Stimulated activated effector memory CD8-positive, alpha-beta T cell treated with anti-CD3 and anti-CD28 coated beads, Interleukin-12 subunit alpha, Interleukin-12 subunit beta, amount 100 ng/mL, for 72 hours (primary cell): Measurements from ENCODE around the gene SLC6A17.
A peak's percentile ranks its signal among the peaks of the same experiment; 100 is the strongest.

Experiments used
- ATAC-seq: fragments of 150-1000 bp; cut with Tn5 transposase; 2 replicates; pipeline ENCODE4 v1.10.0; 2021
- DNase-seq, 2 donors: peaks; one replicate each; pipeline ENCODE4 v3.0.0; 2021 to 2022; ENCODE audit warnings: low spot score in 2 of 2
- H3K27ac Mint-ChIP-seq: one replicate; pipeline ENCODE4 v1.8.0; 2022; ENCODE audit warnings: mild to moderate bottlenecking, mixed read lengths
- H3K36me3 Mint-ChIP-seq: one replicate; pipeline ENCODE4 v1.8.0; 2022; ENCODE audit warnings: mild to moderate bottlenecking, mixed read lengths
- H3K4me1 Mint-ChIP-seq: one replicate; pipeline ENCODE4 v1.8.0; 2022; ENCODE audit warnings: mixed read lengths
- H3K4me3 Mint-ChIP-seq: one replicate; pipeline ENCODE4 v1.8.0; 2022; ENCODE audit warnings: mild to moderate bottlenecking, mixed read lengths
- H3K9me3 Mint-ChIP-seq: one replicate; pipeline ENCODE4 v1.8.0; 2022; ENCODE audit warnings: mixed read lengths

The SLC6A17 gene

DNA sequence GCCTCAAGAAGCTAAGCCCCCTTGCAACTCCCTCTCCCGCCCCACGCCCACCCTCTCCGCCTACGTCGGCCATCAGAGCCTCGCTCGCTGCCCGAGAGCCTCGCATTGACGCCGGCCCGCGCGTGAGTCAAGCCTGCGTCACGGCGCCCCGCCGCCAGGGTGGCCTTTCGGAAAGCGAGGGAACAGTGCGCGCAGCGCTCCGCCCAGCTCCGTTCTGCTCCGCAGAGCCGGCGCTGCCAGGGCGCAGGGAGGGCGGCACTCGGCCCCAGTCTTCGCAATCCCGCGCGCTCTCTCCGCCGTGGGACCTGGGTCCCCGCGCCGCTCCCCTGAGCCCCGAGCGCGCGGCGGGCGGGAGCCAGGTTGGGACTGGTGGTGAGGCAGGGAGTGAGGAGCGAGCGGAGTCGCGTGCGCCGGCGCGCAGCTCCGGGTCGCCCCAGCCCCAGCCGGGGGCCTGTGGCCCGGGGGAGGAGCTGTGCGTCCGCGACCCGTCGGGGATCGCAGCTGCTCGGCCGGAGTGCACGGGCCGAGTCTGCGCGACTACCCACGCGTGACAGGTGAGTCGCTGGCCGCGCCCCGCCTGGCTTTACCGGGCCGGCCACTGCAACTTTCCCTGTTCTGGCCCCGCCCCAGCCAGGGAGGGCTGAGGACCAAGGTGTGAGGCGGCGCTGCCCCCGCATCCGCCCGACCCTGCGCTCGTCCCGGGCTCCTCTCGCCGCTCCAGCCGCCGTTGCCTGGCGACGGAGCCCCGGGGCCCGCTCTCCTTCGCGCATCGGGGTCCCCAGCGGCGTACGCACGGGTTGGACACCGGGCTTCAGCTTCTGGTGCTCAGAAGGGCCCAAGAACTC is at the start of gene SLC6A17:
TSS of gene SLC6A17 (plus strand) at position 165 of the 845 bp plus-strand sequence. CDS start 16,436 bp downstream, outside the sequence.
- H3K27ac Mint-ChIP-seq: no peak within 1 kb of the TSS
- ATAC-seq: peak; percentile 78
- peak in 1 of 2 donors; percentile 13 for DNase-seq

DNA sequence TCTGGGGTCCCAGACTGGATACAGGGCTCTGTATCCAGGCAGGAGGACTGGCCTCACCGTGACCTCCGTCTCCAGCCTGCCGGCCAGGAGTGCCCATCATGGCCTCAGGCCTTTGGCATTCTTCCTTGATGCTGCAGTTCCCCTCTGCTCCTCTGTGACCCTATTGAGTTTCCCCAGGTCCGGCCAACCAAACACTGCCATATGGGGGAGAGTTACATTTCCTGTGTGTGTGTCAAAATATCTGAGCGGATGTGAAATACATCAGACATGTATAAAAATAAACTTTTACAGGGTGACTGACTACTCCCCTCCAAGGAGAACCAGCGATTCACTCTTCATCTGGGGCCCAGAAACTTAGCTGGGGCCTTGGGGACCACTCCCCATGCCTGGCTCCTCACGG is 48.2 kb upstream of the SLC6A17 start:
- H3K27ac Mint-ChIP-seq: no peak overlapping the region
- ATAC-seq (no peak), DNase-seq (no peak)
- no peaks in the 10 kb centered on the region for H3K4me1 Mint-ChIP-seq
- H3K9me3 Mint-ChIP-seq: no peaks in the 10 kb centered on the region
- no peak overlapping the region for H3K4me3 Mint-ChIP-seq
- no peaks in the 10 kb centered on the region for H3K36me3 Mint-ChIP-seq

More for the DNA sequence above, at the start of gene SLC6A17:
- Mint-ChIP-seq H3K9me3 (no peaks in the 10 kb centered on the region), H3K4me1 (no peaks in the 10 kb centered on the region), H3K36me3 (no peaks in the 10 kb centered on the region), H3K4me3 (no peak within 1 kb of the TSS)

DNA sequence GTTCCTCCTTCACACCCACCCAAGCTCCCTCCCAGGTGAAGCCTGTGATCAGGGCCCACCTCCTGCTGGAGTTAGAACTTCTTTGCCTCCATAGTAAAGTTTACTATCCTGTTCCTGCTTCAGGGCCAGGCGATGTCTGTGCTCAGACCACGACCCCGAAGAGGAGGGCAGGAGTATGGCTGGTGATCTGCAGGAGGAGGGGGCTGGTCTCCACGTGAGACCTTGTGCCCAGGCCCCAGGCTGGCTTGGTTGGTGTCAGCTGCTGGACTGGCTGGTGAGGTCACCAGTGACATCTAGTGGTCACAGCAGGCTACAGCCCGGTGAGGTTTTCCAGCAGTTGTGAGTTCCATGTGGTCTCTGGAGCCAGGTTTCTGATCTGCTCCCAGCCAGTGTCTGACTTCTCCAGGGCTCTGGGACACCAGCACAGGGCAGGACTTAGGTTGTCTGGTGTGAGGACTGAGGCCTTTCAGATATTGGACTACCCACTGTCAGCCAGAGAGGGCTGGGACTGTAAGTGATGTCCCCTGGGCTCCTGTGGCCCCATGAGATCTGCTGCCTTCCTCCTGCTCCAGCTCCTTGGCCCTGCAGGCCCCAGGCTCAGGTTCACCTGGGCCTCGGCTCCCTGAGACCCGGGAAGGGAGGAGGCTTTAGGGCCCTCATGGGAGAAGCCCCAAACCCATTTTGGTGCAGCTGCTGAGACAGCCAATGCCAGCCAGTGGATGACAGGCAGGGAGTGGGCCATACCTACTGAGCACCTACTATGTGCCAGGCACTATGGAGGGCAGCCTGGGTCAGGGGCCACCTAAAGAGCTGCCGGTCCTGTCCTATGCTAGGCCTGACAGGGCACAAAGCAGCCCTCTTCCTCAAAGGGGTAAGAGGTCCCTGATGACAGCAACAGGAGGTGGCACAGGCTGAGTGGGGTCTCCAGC is 44.0 kb upstream of the SLC6A17 start:
- ATAC-seq: peak; percentile 77
- H3K9me3 Mint-ChIP-seq: no peaks in the 10 kb centered on the region
- H3K27ac Mint-ChIP-seq: no peak overlapping the region
- H3K4me1 Mint-ChIP-seq: no peaks in the 10 kb centered on the region
- no peak overlapping the region for H3K4me3 Mint-ChIP-seq
- no peaks in the 10 kb centered on the region for H3K36me3 Mint-ChIP-seq
- DNase-seq: peak; percentile 41 to 75

DNA sequence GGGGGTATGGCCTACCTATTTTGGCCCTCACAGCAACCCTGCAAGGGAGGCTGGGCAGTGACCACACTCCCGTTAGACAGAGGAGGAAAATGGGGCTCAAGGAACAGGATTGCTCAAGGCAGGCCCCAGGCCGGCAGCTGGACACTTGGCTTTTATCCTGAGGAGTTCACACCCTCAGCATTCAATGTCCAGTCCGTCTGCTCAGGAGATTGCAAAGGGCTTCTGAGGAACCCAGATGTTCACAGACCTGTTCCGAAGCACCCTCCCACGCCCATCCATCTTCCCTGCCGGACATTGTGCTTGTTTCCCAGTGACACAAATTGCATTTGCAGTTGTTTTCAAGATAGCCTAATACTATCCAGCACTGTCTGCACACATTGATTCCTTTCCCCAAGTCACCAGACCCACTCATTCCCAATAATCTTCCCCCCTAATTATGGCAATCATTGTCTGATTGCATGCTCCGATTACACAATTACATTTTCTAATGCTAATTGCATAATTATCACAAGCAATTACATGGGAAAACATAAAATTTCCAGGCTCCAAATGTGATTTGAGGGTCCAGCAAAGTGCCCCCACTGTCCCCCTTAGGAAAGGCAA is 42.3 kb upstream of the SLC6A17 start:
- no peak for DNase-seq
- H3K9me3 Mint-ChIP-seq: no peaks in the 10 kb centered on the region

DNA sequence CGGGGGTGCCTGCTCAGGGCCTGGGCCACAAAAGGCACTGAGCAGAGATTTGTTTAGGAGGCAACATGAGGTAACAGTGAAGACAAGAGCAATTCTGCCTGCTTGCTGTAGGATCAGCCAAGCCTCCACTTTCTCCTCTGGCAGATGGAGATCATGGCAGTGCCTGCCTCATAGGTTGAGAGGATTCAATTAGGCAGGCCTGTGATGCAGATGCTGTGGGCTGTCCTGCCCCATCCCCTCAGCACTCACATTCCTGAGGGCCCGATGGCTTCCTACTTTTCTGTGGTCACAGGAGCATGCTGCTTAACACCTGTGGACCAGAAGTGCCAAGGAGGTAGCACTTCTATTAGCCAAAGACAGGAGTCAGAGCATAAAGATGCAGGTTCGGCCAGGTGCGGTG is 39.2 kb upstream of the SLC6A17 start:
- Mint-ChIP-seq H3K4me1 (no peaks in the 10 kb centered on the region), H3K36me3 (no peaks in the 10 kb centered on the region), H3K27ac (no peak overlapping the region), H3K4me3 (no peak overlapping the region), H3K9me3 (no peaks in the 10 kb centered on the region)
- ATAC-seq: no peak
- no peak for DNase-seq

More for the DNA sequence above, 42.3 kb upstream of the SLC6A17 start:
- Mint-ChIP-seq H3K4me1 (no peaks in the 10 kb centered on the region), H3K36me3 (no peaks in the 10 kb centered on the region), H3K4me3 (no peak overlapping the region), H3K27ac (no peak overlapping the region)
- no peak for ATAC-seq

DNA sequence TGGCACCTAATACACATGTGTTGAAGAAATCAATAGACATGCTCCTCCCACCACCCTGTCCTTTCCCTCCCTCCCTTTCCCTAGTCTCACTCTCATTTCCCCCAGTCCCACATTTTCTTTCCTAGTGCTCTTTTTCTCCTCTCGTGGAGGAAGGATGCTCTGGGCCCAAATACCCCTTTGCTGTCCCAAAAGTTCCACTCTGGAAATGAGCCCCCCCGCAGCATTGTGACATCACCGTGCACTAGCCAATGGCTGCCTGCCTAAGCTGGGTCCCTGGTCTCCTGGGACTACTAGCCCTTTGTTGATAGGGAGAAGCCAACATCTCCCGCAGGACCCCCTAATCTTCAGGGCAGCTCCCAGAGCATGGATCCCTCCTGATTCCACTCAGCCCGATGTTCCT is 38.2 kb upstream of the SLC6A17 start, which contains the start of gene UBL4B:
TSS of gene UBL4B (plus strand) at position 301 of the 400 bp plus-strand sequence. CDS start at position 393, 92 bp downstream.
- Mint-ChIP-seq H3K9me3 (no peaks in the 10 kb centered on the region), H3K4me1 (no peaks in the 10 kb centered on the region), H3K27ac (peak within 1 kb of the TSS; percentile 56), H3K4me3 (no peak within 1 kb of the TSS), H3K36me3 (no peaks in the 10 kb centered on the region)
- ATAC-seq (no peak), DNase-seq (no peak)

DNA sequence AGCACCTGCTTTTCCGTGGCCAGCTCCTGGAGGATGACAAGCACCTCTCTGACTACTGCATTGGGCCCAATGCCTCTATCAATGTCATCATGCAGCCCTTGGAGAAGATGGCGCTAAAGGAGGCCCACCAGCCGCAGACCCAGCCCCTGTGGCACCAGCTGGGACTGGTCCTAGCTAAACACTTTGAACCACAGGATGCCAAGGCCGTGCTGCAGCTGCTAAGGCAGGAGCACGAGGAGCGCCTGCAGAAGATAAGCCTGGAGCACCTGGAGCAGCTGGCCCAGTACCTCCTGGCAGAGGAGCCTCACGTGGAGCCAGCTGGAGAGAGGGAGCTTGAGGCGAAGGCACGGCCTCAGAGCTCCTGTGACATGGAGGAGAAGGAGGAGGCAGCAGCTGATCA is 37.6 kb upstream of the SLC6A17 start:
- Mint-ChIP-seq H3K36me3 (no peaks in the 10 kb centered on the region), H3K27ac (no peak overlapping the region), H3K4me1 (no peaks in the 10 kb centered on the region), H3K9me3 (no peaks in the 10 kb centered on the region), H3K4me3 (no peak overlapping the region)
- DNase-seq (no peak), ATAC-seq (no peak)

DNA sequence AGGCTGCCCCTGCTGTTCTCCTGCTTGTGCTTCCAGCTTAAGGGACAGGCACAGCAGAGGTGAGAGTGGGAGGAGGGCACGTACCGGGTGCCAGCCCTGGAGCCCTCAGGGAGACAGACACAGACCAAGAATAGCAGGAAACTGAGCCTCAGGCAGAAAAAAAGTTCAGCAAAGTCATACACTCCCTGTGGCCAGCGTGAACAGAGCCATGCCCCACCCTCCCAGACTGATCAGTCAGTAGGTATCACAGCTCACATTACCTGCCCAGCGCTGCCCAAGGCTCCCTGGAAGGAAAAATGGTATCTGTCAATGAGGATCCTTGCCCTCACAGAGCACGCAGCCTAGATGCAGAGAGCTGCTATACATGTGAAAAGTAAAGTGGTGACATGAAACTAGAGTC is 36.7 kb upstream of the SLC6A17 start:
- H3K4me1 Mint-ChIP-seq: no peaks in the 10 kb centered on the region
- peak; percentile 9 for ATAC-seq
- peak overlapping the region; percentile 56 for H3K27ac Mint-ChIP-seq

DNA sequence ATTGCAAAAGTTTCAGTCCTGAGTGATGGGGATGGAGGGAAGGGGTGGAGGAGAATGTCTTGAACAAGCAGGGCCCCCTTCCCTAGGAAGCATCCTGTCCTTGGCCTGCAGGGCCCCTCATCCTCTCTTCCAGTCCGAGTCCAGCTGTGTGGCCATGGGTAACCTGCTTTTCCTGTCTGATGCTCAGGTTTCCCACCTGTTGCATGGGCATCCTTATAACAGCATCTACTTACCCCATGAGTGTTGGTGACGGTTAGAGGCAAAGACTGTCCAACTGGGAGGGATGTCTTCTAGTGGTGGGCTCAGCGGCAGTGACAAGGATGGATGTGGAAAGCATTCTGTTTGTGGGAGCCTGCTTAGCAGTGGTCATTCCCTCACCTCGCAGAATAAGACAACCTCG is 36.1 kb upstream of the SLC6A17 start:
- no peak overlapping the region for H3K27ac Mint-ChIP-seq
- H3K4me1 Mint-ChIP-seq: no peaks in the 10 kb centered on the region
- no peak for ATAC-seq

More for the DNA sequence above, 36.7 kb upstream of the SLC6A17 start:
- H3K4me3 Mint-ChIP-seq: no peak overlapping the region
- H3K9me3 Mint-ChIP-seq: no peaks in the 10 kb centered on the region
- DNase-seq: no peak
- H3K36me3 Mint-ChIP-seq: no peaks in the 10 kb centered on the region

DNA sequence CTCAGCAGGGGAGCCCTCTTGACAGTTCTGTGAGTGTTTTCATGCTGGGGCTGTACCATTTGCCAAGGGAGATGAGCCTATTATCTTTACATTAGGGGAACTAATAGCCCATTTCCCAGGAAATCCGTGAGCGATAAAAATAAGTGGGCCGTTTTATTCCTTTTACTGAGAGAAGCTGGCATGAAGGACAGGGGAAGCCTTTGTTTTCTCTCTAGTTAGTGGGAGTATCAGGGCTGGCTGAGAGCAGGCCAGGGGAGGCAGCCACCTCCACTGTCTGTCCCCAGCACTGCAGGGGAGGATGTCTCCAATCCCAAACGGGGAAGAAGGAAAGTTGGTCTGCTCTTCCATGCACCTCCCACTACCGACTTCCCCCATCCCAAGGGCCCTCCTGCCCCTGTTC is 35.5 kb upstream of the SLC6A17 start:
- no peak for ATAC-seq
- Mint-ChIP-seq H3K9me3 (no peaks in the 10 kb centered on the region), H3K36me3 (peaks cover 6% of the 10 kb centered on the region), H3K4me1 (no peaks in the 10 kb centered on the region), H3K4me3 (no peak overlapping the region), H3K27ac (no peak overlapping the region)
- no peak for DNase-seq

More for the DNA sequence above, 36.1 kb upstream of the SLC6A17 start:
- Mint-ChIP-seq H3K9me3 (no peaks in the 10 kb centered on the region), H3K36me3 (peaks cover under 1% of the 10 kb centered on the region), H3K4me3 (no peak overlapping the region)
- DNase-seq: no peak

DNA sequence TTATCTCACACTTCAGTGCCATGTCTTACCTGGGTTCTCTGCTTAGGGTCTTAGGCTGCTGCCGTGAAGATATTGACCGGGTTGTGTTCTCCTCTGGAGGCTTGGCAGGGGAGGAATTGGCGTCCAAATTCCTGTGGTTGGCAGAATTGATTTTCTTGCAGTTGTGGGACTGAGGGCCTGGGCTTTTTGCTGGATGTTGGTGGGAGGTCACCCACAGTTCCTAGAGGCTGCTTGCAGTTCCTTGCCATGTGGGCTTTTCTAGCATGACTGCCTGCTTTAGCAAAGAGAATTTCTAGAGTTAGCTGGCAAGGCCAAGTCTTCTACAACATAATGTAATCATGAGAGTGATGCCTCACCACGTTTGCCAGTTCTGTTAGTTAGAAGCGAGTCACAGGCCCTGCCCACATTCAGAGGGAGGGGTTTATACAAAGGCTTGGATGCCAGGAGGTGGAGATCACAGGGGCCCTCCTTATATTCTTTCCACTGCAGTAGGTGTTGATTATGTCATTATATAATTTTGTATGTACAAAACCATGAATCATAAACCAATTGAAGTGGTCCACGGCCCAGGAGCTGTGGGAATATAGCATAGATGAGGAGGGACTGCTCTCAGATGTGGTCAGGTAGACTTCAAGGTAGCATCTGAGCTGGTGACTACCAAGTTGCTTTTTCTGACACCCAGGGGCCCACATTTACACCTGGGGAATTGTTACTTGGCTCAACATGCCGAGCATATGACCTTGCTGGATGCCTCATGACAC is 31.5 kb upstream of the SLC6A17 start:
- Mint-ChIP-seq H3K4me1 (peaks cover 10% of the 10 kb centered on the region), H3K4me3 (no peak overlapping the region), H3K9me3 (peaks cover 6% of the 10 kb centered on the region), H3K36me3 (peaks cover 26% of the 10 kb centered on the region), H3K27ac (no peak overlapping the region)
- no peak for ATAC-seq
- DNase-seq: no peak

DNA sequence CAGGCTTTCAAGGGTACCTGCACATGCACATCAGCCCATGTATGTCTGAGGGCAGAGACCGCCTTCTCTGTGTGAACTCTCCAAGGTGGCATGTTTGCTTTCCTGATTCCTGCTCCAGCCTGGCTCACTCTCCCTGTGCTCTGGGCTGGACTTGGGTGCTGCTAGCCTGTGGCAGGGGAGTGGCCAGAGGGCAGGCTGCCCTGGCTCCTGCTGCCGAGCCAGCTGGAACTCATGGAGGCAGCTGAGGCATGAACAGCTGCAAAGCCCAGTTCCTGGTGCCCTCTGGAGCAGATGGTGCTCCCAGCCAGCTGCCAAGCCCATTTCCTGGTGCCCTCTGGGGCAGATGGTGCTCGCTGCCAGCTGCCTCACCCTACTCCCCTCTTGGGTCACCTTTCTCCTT is 30.5 kb upstream of the SLC6A17 start:
- Mint-ChIP-seq H3K4me3 (no peak overlapping the region), H3K9me3 (peaks cover 6% of the 10 kb centered on the region), H3K36me3 (peaks cover 26% of the 10 kb centered on the region), H3K4me1 (peaks cover 10% of the 10 kb centered on the region), H3K27ac (peak overlapping the region; percentile 94)
- no peak for ATAC-seq
- no peak for DNase-seq

DNA sequence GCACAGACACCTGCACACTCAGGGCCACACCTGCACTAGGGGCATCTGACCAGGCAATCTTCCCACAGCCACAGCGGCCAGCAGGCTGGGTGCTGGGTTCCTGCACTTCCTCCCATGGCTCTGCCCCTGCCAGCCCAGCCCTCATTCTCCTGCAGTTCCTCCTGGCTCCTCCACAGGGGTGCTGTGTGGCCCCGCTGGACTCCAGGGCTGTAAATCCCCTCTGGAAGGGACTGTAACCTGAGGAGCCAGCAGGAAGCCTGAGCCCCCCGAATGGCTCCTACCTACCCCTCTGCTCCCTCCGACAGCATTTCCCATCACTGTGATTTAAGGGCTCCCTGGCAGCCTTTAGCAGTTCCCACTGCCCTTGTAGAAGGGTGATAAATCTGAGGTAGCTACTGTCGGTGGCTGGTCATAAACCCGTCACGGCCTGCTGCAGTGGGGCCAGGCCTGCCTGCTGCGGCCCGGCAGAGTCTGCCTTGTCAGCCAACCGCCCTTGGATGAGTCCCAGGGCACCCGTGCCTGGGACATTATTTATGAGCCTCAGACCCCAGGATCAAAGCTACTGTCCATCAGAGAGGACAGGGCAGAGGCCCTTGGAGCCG is 29.2 kb upstream of the SLC6A17 start:
- Mint-ChIP-seq H3K36me3 (peaks cover 26% of the 10 kb centered on the region), H3K9me3 (peaks cover 6% of the 10 kb centered on the region), H3K4me1 (peaks cover 10% of the 10 kb centered on the region), H3K27ac (peak overlapping the region; percentile 94), H3K4me3 (peak overlapping the region; percentile 16)
- ATAC-seq (no peak), DNase-seq (no peak)

DNA sequence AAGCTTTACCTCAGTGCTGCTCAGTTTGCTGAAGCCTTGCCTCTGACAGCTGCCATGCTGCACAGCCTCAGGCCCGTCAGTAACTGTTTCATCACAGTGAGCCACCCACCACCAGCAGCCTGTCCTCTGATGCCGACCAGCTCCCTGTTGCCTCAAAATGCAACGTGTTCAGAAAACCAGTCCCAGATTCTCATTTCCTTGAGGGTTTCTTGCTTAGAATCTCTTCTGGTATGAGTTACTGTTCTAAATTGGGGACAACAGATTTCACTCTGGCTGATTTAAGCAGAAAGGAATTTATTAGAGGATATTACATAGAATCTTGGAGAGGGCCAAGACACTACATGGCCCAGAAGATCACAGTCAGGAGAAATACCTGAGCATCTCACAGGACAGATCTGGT is 27.1 kb upstream of the SLC6A17 start:
- ATAC-seq: no peak
- DNase-seq: no peak

More for the DNA sequence above, 27.1 kb upstream of the SLC6A17 start:
- H3K4me1 Mint-ChIP-seq: peaks cover 10% of the 10 kb centered on the region
- H3K4me3 Mint-ChIP-seq: no peak overlapping the region
- peaks cover 6% of the 10 kb centered on the region for H3K9me3 Mint-ChIP-seq
- peaks cover 26% of the 10 kb centered on the region for H3K36me3 Mint-ChIP-seq
- H3K27ac Mint-ChIP-seq: no peak overlapping the region
